ENCODE measurements around the gene JCAD.

GRCh38 chr10:30011396-30011795 is 48.0 kb downstream of the JCAD start:
- TF ChIP-seq CTCF (conservative IDR thresholded peaks at IDR 0.05; ENCODE audit: low read depth in 2 of 2) (no peak), CREB1 (CRISPR knock-in tag; IDR thresholded peaks at IDR 0.05; ENCODE audit: low read depth) (no peak), POLR2AphosphoS5 (IDR thresholded peaks at IDR 0.05; ENCODE audit: low read depth) (no peak), EZH2 (IDR thresholded peaks at IDR 0.05; ENCODE audit: low read depth, unreplicated experiment) (no peak), NANOG (IDR thresholded peaks at IDR 0.05; ENCODE audit: borderline replicate concordance) (no peak), EZH2phosphoT487 (IDR thresholded peaks at IDR 0.05; ENCODE audit: unreplicated experiment) (no peak), REST (IDR thresholded peaks at IDR 0.05; ENCODE audit: unreplicated experiment) (no peak), ZNF331 (CRISPR knock-in tag; IDR thresholded peaks at IDR 0.05; ENCODE audit: low read depth) (no peak)

Data from GM23338 (cell line).